GM12864 (cell line): ENCODE data around the gene STMN1.

Source experiments
- DNase-seq: peaks from one replicate; pipeline ENCODE4 v3.0.0-alpha.2; 2011; ENCODE audit warnings: low read depth
- H3K4me3 ChIP-seq: 2 replicates; pipeline ENCODE4 v1.5.1; 2011; ENCODE audit warnings: mild to moderate bottlenecking, low read depth, low read length, control low read depth
- CTCF ChIP-seq: IDR thresholded peaks from 2 replicates; pipeline ENCODE4 v1.5.1; 2011; ENCODE audit warnings: low read depth, mild to moderate bottlenecking, moderate library complexity, low read length, control low read depth, inconsistent platforms; ENCODE audit errors: missing control alignments

The STMN1 gene

GRCh38 chr1:25917996-25918395, 11.8 kb upstream of the STMN1 start:
- no peak for TF ChIP-seq CTCF
- H3K4me3 ChIP-seq: no peak overlapping the region
- DNase-seq: no peak

GRCh38 chr1:25916460-25916859, 10.2 kb upstream of the STMN1 start:
- no peak overlapping the region for H3K4me3 ChIP-seq
- no peak for TF ChIP-seq CTCF
- DNase-seq: no peak

GRCh38 chr1:25914074-25914995, 8.1 kb upstream of the STMN1 start:
- H3K4me3 ChIP-seq: no peak overlapping the region
- DNase-seq: no peak
- TF ChIP-seq CTCF: no peak

GRCh38 chr1:25913206-25913605, 7.0 kb upstream of the STMN1 start:
- no peak for TF ChIP-seq CTCF
- no peak for DNase-seq
- no peak overlapping the region for H3K4me3 ChIP-seq

GRCh38 chr1:25912076-25912831, 6.0 kb upstream of the STMN1 start:
- DNase-seq: no peak
- no peak overlapping the region for H3K4me3 ChIP-seq
- TF ChIP-seq CTCF: no peak

GRCh38 chr1:25911162-25911561, 4.9 kb upstream of the STMN1 start:
- DNase-seq: no peak

More at GRCh38 chr1:25911162-25911561, 4.9 kb upstream of the STMN1 start:
- no peak overlapping the region for H3K4me3 ChIP-seq
- TF ChIP-seq CTCF: no peak
